Dermis blood vessel endothelial cell (primary cell): Measurements from ENCODE around the gene PTPN4. TPM values are rescaled to one million over a fixed set of nuclear protein-coding genes. Genes with fewer than 3 reads are reported as not detected.

Experiments
- DNase-seq: peaks from one replicate; pipeline ENCODE4 v3.0.0; 2010
- total RNA-seq: library from RNA; depleted of rRNA; stranded (reverse); fragments of >200 nt; gene quantifications from 2 replicates; pipeline ENCODE4 v1.2.3, GENCODE V29; 2014

The PTPN4 gene
- total RNA-seq, 1 donor from 2014 or later, result 27.9 TPM

DNA sequence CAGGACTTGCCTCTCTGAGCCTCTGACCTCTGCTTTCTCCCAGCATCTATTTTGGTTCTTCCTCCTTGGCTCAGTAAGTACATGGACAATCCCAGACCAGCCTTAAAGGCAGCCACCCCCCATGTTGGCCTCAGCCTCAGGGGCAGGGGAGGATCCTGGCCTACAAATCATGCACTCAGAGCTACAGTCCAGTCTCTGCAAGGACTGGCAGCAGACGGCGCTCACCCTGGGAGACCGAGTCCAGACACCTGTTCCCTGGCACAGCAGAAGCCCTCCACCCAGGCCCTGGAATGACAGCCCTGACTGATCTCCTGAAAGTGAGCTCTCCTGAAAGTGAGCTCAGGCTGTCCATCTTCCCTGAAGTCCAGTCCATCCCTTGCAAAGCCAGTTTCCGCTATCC lies 25.7 kb upstream of the PTPN4 start:
- DNase-seq, result no peak

GRCh38 chr2:119735565-119735964 lies 24.2 kb upstream of the PTPN4 start:
- no peak for DNase-seq

DNA sequence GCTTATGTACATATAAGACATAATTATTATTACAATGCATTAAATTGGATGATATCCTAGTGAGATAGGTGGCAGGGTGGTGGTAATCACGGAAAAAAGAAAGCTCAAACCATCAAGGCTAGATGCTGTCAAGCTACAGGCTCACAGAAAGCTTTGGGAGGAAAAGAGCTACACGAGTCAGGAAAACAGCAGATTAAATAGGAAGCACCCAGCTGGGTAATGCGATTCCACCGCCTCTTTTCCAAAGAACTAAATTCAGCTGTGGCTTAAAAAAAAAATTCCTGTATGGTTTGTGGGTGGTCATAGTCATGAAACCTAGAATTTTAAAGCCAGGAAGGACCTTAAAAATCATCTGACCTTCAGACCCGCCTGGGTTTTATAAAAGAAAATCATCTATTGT lies 23.7 kb upstream of the PTPN4 start:
- no peak for DNase-seq

DNA sequence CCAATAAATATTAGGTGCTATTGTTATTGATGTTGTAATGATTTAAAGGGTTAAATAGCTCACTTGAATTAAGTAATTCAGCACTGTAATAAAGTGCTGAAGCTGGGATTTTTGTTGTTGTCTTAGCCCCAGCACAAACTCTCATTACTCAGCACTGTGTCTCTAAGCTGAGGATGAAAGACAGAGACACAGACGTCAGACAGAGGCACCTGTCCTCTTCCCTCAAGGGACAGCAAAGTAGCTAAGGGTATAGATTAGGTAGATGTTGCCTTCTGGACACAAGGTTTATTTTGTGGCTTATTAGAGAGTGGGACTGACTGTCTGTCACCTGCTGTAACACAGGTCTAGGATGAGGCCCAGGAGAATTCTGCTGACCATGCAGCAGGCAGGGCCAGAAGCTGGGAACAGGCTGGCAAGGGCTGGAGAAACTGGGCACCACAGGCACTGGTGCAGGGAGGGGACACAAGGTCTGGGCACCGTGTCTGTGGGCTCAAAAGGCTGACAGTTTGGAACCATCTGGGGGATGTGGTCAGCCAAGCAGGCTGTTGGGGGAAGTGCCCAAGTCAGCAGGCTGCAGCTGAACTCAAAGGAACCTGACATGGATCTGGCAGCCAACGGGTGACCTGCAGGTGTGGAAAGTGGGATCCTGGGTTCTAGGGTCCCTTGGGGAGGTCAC lies 20.0 kb upstream of the PTPN4 start:
- DNase-seq, result no peak

GRCh38 chr2:119741001-119741400 lies 18.7 kb upstream of the PTPN4 start:
- DNase-seq, result no peak

GRCh38 chr2:119741868-119742267 lies 17.9 kb upstream of the PTPN4 start:
- DNase-seq, result no peak

DNA sequence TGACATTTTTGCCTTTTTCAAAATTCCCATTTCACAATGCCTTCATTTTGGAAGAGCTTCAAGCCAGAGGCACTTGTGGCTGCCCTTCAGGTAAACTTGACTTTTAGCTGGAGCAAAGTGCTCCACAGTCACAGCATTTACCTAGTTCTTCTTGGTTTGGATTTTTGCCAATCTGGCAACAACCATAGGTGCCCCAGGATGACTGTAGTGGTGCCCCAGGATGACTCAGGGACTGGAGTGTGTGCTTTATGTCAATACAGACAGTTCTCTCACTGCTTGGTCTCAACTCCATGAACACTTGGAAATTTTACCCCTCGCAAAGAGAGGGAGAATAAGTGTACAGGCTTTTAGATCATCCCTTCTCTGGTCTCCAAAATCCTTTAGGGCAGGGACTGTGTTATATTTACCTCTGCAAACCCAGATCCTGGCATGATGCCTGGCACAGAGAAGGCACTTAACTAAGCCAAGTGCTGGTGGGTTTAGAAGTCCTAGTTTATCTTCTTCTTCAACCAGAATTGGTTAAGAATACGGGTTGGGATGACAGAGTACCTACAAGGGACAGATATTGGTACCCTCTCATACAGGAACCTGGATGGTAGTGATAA lies 15.3 kb upstream of the PTPN4 start:
- DNase-seq, result peak; percentile 28

DNA sequence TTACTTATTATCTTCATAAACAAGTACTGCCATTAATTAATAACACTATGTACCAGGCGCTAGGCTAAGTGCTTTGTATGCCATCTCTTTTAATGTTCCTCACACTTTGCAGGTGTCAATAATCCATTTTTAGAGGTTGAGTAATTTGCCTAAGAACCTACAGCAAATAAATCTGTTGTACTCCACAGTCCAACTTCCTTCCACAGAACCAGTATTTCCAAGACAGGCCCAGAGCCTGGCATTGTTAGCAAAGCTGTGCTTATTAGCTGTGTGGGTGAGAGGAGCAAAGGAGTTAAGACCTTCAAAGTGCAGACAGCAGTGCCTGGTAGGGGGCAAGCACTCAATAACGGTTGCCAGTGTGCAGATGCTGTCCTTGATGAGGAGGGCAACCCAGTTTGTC lies 14.2 kb upstream of the PTPN4 start:
- DNase-seq, result no peak

DNA sequence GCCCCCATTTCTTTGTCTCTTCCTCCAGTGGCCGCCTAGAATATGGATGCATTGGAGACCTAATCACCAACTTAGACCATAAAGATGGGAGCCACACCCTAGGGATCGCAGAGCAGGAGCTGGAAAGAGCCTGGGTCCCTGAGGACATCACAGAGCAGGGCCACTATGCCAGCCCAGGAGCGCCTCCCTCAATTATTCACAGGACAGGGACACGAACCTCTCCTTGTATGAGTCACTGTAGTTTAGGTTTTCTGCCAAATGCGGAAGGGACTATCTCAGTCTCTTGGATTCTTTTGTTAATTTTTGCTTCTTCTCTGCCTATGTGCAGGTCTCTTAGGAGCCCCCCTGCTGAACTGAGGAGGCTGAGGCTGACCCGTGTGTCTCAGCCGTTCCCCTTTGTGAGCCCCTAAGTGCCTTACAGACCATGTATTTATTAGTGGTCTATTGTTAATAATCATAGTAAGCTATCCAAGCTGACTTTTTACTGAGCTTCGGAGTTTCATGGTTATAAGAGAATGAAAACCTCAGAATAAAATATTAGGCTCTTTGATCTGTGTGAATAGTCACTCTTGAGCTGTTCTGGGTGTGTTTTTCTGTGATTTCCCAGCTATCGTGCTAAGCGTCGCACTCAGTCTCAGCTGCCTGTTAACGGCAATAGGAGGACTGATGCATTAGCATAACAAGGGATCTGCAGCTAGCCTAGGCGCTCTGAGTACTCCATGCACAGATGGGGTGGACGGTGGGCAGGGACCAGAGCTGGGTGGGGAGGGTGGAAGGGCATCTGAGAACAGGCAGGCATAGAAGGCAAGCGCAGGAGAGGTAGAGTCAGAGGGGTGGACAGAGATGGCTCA lies 12.7 kb upstream of the PTPN4 start:
- DNase-seq, result no peak

GRCh38 chr2:119748135-119748534 lies 11.6 kb upstream of the PTPN4 start:
- DNase-seq, result no peak

DNA sequence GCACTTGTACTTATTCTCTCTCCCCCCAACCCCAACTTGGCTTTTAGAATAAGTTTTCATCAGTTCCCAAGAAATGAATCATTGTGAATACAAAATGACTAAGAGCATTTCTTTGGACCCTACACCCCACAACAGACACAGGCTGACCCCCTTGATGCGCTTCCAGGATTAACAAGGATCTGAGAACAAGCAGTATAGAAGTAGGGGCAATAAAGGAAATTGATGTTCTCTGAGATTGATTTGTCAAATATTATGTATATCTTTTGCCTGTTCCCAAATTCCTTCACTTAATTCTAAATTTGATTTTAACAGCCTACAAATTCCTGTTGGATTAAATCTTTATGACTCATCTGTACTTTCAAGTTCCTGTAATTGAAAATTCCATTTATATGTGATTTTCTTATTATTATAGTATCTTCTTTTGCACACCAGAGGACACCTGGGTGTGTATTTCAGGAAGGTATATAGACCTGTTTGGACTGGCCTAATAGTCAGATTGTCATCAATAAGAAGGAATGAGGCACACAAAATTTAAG lies 10.2 kb upstream of the PTPN4 start:
- peak; percentile 34 for DNase-seq

GRCh38 chr2:119751706-119752105 lies 8.0 kb upstream of the PTPN4 start:
- no peak for DNase-seq

- peak; percentile 82 for DNase-seq
Measured at GRCh38 chr2:119753041-119753929, 6.4 kb upstream of the PTPN4 start.

DNA sequence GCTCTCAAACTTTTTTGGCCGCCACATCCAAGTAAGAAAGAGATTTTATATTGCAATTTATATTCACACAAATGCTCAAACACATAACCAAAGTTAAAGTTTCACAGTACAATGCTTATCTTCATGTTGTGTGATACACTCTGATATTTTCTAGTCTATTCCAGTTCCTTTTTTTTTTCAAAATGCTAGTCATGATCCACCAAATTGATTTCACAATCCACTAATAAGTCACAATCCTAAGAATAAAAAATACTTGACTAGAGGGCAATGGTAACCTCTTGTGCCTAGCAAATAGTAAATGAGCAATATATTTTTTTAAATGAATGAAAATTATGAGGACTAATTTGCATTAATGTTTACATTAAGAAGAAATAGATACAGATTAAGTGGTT lies 5.8 kb upstream of the PTPN4 start:
- no peak for DNase-seq

- DNase-seq, result no peak
Measured at GRCh38 chr2:119755906-119756305, 3.8 kb upstream of the PTPN4 start.

DNA sequence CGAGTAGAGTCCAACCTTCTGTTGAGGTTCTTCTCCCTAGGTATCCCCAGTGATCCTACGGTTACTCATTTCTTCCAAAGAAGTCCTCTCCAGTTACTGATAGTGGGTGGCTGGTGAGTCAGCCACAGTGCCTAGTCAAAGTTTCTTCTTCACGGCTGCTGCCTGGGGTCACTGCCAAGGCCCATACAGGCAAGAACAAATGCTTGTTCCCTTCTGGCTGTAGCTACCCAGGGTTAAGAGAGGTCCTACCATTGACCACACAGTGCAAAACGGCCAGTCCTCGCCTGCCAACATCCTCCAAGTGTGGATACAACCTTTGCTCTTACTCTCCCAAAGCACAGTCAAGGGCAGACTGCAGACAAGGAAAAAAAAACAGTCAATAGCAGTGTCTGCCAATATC lies 2.9 kb upstream of the PTPN4 start:
- DNase-seq, result peak; percentile 56

- DNase-seq, result no peak
Measured at GRCh38 chr2:119758881-119759450, 756 bp upstream of the PTPN4 start.

GRCh38 chr2:119760237-119760955 lies 674 bp downstream of the PTPN4 start:
- DNase-seq, result no peak

DNA sequence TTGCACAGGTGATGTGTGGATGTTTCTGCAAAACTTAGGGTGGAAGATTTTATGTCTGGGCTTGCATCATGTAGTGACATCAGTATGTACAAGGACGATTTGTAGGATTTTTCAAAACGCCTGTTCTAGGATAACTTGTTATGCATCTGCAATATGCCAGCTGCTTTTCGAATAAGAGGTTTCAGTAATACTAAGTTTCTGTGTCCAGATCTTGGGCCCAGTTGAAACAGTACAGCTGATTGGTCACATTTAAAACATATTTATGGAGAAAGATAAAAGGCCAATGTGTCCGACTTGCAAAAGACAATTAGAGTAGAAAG lies 1.2 kb downstream of the PTPN4 start:
- peak; percentile 35 for DNase-seq

DNA sequence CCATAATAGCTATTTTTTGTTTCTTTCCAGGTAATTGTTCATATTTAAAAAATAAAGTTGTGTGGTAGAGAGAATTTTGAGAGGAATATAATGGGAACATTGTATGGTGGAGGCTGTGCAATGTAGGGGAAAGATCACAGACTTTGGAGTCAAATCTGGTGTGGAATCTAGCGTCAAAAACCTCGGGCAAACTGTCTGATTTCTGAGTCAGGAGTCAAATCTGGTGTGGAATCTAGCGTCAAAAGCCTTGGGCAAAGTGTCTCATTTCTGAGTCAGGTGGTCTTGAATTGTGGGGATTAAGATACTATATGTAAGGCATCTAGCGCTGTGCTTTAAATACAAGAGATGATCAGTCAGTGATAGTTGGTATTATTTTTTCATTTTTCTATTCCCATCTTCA lies 5.1 kb downstream of the PTPN4 start:
- no peak for DNase-seq

GRCh38 chr2:119765433-119766002 lies 5.8 kb downstream of the PTPN4 start:
- DNase-seq, result no peak
